GM21390 (cell line): ENCODE results near the gene FSCN2.

ENCODE experiments used
- ATAC-seq: cut with Tn5 transposase; IDR thresholded peaks from one replicate; pipeline ENCODE4 v1.9.1; 2021; ENCODE audit not compliant: unreplicated experiment

Gene FSCN2

DNA sequence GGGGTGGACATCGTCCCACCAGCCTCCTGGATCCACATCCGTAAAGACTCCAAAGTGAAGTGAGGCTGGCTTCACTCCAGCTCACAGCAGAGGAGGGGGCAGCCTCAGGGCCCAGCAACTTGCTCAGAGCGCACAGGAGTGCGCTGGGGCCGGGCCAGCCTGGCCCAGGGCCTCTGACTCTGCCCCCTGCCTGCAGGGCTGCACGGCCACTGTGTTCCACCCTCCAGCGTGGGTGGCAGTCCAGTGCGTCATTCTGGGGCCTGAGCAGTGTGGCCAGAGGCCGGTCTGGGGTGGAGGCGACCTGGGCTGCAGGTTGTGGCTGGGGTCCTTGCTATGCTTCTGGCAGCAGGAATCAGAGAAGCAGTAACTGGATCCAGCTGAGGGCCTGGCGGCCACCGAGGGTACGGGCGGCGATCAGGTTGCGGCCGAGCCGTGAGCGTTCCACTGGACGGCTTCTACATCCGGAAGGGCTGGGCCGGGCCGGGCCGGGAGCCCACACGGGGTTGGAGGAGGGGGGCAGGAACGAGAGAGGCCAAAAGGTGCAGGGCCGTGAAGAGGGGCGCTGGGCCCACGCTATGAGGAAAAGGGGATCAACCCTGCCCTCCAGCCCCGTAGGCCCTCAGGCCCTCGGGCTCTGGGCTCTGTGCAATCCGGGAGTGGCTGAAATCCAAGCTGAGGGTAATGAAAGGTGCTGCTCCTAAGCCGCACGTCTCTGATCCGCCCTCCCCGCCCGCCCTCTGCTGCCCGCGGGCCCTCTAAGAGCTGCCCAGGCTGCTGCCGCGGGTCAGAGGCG is at the start of gene FSCN2:
TSS of gene FSCN2 (plus strand) at position 787 of the 793 bp plus-strand sequence. CDS start 155 bp downstream, outside the sequence.
- ATAC-seq, result no peak

- ATAC-seq, result no peak
Measured at GRCh38 chr17:81479175-81480071, 48.8 kb upstream of the FSCN2 start.

- no peak for ATAC-seq
Measured at GRCh38 chr17:81480140-81481072, 47.8 kb upstream of the FSCN2 start.

DNA sequence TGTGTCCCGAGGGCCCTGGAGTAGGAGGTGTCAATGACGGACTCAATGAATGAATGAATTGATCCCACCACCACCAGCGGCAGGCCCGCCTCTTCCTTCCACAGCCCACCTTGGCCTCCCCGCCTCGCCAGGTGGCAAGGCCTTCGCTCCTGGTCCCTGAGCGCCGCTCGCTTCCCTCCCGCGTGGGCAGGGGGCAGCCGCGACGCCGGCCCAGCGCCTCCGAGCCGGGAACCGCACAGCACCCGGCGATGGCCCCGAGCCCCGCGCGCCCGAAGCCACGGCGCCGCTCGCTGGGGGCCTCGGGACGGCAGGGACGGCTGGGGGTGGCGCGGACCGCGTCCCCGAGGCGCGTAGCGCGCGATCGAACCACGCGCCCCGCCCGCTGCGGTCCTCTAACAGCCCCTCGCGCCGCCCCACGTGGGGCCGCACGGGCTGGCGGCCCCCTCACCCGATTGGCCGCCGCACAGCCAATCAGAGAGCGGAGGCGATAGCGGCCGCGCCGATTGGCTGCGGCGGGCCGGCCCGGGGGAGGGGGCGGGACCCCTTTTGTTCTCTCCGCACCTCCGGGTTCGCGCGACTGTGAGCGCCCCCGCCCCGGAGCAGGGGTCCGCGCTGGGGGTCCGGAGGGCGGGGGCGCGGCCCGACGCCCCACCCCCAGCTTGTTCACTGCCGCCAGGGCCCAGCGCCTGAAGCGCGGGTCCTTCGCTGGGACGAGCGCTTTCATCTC is 46.9 kb upstream of the FSCN2 start:
- ATAC-seq, result no peak

- ATAC-seq, result no peak
Measured at GRCh38 chr17:81481815-81482505, 46.2 kb upstream of the FSCN2 start.

GRCh38 chr17:81482673-81483072 is 45.5 kb upstream of the FSCN2 start:
- ATAC-seq, result no peak

DNA sequence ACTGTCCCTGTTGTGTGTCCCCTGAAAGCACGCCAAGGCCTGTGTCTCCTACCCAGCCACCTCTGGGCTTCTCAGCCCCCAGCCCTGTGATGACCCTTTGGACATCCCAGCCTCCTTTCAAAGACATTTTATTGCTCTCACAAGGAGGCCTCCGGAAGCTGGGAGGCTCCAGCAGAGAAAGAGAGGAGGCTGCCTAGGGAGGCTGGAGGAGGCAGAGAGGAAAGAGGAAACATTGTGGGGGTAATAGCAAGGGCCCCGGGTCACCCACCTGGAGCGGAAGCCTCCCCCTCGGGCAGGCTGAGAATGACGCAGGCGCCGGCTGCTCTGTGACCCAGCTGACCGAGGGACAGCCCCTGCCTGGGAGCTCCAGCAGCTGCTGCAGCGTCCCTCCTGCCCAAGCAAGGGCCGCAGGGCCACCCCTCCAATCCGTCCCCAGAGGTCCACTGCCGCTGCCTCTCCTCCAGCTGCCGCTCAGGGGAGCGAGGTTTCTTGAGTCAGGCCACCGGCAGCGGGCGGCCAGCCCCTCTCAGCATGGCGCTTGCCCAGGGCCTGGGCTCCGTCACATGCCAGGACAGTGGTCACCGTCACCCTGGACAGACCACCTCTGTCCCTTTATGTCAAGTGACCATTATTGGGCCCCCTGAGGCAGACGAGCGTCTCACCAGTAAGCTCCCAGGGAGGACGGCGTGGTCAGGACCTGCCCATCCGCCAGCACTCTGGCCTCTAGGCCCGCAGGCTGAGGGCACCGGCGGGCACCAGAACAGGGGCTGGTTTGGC is 44.9 kb upstream of the FSCN2 start:
- ATAC-seq, result no peak

DNA sequence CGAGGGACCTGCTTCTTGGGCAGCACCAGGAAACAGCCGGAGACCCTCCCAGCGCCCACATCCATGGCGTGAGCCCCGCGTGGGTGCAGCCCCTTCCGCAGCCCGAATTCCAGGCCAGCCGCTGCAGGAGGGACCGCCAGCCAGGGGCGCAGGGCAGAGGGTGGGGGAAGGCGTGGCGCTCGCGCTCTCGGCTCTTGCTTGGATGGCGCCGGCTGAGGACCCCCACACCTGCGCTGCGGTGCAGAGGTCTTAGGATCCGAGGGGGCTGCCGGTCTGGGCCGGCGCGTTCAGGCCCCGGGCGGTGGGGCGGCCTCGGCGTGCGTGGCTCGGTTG is 44.3 kb upstream of the FSCN2 start:
- no peak for ATAC-seq

- peak; percentile 51 for ATAC-seq
Measured at GRCh38 chr17:81484195-81484979, 43.8 kb upstream of the FSCN2 start.

- ATAC-seq, result no peak
Measured at GRCh38 chr17:81486199-81486810, 41.9 kb upstream of the FSCN2 start.

DNA sequence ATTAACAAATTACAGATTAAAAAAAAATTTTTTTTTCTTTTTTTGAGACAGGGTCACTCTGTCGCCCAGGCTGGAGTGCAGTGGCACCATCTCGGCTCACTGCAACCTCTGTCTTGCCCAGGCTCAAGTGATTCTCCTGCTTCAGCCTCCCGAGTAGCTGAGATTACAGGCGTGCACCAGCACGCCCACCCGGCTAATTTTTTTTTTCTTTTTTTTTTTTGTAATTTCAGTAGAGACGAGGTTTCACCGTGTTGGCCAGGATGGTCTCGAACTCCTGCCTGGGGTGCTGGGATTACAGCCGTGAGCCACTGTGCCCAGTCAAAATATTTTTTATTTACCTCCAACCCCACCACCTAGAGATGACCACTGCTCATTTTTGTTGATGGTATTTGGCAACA is 41.1 kb upstream of the FSCN2 start:
- no peak for ATAC-seq

DNA sequence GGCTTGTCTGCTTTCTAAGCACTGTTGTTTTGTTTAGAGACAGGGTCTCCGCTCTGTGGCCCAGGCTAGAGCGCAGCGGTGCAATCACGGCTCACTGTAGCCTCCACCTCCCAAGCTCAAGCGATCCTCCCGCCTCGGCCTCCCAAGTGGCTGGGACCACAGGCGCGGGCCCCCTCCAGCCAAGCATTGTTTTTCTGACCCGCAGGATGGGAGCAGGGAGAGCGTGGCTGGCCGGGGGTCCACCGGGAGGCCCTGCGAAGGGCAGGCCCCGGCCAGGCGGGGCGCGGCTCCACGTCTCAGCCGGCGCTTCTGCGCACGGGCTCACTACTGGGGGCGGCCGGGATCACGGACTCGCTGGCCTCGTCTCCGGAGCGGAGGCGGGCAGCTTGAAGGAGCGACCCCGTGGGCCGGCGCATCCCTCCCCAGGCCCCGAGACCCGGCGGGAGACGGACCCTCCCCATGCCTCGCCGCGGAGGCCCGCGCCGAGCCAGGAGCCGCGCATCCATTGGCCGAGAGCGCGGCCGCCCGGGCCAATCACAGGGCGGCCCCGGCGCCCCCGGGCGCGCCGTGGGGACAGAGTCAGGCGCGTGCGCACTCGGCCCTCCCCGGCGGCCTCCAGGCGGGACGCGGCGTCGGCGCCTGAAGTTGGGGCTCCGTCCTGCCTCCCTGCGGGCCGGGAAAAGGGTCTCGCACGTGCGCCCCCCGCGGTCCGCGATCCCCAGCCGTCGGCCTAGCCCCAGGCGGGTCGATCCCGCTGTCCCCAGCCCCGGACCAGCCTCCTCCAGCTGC is 40.5 kb upstream of the FSCN2 start:
- ATAC-seq, result peak; percentile 51

- ATAC-seq, result no peak
Measured at GRCh38 chr17:81488276-81488860, 39.8 kb upstream of the FSCN2 start.

DNA sequence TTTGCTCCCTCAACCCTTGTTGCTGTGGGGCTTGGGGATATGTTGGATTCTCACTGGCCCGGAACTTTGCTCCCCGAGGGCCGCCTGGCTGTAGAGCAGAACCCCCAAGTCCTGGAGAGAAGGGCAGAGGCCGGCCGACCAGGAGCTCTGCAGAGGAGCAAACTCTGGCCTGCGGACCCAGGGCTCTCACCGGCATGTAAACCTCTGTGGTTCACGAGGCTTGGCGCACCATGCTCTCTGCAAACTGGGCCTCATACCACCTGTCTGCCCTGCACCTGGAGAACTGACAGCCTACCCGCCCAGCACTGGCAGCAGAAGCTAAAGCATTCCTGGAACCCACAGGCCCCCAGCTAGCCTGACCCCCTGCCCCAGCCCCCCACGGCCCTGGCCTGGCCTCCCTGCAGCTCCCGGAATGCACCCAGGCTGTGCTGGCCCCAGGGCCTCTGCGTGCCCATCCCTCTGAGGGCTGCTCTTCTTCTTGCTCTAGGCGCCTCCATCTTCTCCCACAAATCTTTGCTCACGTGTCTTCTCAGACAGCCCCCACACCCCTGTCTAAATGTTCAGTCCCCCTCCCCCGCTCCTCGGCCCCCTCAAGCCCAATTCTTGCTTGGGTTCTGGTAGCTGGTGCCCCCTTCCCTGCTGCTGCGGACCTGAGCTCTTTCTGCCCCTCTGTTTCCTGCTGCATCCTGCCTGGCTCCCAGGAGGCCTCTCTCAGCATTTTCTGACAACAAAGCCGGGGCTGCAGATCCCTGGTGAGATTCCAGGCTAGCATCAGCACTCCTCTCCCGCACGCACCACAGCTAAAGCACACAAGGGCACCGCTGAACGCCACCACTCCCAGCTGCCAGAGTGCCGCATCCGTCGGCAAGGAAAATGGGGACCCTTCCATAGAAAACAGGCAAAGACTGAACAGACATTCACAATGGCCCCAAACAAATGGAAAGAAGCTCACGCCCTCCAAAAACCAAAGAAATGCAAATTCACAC is 38.9 kb upstream of the FSCN2 start:
- ATAC-seq, result no peak
